Measurements from ENCODE around the gene WFDC13. TPM values are rescaled to one million over a fixed set of nuclear protein-coding genes. Genes with fewer than 3 reads are reported as not detected.
"Not testable (repeated sequence)": the region's sequence is repeated elsewhere in the genome, so short reads cannot be mapped to it uniquely, and the experiment has no call there.

The WFDC13 gene, protein sequence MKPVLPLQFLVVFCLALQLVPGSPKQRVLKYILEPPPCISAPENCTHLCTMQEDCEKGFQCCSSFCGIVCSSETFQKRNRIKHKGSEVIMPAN
- not detected for total RNA-seq

DNA sequence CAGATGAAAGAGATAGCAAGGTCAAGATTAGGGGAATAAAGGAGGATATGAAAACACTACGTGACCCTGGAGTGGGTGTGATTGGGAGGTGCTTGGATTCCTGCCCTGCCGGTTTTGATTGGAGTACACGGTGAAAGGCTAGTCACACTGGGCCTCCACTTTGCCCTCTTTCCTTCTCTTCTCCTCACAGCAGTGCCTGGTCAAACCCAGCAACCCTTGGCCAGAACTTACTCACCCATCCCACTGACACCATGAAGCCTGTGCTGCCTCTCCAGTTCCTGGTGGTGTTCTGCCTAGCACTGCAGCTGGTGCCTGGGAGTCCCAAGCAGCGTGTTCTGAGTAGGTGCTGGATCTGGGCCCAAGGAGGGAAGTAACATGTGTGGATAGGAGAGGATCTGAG is at the start of gene WFDC13:
Gene WFDC13 (plus strand): TSS at position 166 of the 400 bp plus-strand sequence. CDS start 86 bp downstream, at position 252.
- DNase-seq (ENCODE audit: low spot score), result no peak

DNA sequence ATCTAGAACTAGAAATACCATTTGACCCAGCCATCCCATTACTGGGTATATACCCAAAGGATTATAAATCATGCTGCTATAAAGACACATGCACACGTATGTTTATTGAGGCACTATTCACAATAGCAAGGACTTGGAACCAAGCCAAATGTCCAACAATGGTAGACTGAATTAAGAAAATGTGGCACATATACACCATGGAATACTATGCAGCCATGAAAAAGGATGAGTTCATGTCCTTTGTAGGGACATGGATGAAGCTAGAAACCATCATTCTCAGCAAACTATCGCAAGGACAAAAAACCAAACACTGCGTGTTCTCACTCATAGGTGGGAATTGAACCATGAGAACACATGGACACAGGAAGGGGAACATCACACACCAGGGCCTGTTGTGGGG is 44.8 kb upstream of the WFDC13 start:
- not testable (repeated sequence) for DNase-seq (ENCODE audit: low spot score)

DNA sequence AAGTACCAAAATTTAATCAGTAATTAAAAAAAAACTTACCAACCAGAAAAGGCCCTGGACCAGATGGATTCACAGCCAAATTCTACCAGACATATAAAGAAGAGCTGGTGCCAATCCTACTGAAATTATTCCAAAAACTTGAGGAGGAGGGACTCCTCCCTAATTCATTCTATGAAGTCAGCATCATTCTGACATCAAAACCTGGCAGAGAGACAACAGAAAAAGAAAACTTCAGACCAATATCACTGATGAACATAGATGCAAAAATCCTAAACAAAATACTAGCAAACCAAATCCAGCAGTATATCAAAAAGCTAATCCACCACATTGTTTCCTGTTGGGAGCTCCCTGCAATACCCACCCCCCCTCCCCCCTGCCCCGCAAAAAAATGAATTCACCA is 31.7 kb upstream of the WFDC13 start, which contains the start of gene WFDC11:
Gene WFDC11 (minus strand): TSS at position 101 of the 400 bp plus-strand sequence. CDS start 19,639 bp downstream, outside the sequence.
- DNase-seq (ENCODE audit: low spot score), result no peak

DNA sequence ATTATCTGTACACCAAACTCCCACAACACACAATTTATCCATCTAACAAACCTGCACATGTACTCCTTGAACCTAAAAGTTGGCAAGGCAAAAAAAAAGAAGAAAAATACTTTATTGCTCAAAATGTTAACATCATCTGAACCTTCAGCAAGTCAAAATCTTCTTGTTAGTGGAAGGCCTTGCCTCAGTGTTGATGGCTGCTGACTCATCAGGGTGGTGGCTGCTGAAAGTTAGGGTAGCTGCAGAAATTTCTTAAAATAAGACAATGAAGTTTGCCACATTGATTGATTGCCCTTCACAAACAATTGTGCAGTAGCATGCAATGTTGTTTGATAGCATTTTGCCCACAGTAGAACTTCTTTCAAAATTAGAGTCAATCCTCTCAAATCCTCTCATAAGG is 29.1 kb upstream of the WFDC13 start:
- no peak for DNase-seq (ENCODE audit: low spot score)

DNA sequence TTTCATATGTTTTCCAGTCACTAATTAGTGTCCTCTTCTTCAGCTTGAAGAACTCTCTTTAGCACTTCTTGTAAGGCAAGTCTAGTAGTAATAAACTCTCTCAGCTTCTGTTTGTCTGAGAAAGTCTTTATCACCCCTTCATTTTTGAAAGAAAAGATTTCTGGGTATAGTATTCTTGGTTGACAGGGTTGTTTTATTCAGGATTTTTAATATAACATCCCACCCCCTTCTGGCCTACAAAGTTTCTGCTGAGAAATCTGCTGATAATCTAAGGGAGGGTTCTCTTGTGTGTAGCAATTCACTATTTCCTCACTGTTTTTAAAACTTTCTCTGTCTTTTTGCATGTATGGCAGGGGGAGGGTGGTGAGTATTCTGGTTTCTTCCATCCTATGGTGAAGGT is 22.2 kb upstream of the WFDC13 start:
- DNase-seq (ENCODE audit: low spot score), result no peak

DNA sequence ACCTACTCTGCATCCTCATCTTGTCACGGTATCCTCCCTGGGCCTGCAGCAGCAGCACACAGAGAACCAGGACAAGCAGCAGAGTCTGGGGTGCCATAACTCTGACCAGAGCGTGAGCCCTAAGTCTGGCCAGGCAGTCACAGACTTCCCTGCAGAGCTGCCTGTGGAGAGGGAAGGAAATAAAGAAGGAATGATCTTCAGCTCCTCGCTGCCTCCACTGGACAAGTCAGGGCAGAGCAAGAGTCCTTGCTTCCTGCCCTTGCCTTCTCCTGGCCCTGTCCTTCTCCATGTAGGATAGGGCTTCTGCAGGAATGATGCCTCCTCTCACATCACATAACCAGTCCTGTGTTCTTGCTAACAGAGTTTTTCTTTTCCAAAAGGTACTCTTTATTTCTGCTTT is 15.9 kb upstream of the WFDC13 start:
- DNase-seq (ENCODE audit: low spot score), result no peak

DNA sequence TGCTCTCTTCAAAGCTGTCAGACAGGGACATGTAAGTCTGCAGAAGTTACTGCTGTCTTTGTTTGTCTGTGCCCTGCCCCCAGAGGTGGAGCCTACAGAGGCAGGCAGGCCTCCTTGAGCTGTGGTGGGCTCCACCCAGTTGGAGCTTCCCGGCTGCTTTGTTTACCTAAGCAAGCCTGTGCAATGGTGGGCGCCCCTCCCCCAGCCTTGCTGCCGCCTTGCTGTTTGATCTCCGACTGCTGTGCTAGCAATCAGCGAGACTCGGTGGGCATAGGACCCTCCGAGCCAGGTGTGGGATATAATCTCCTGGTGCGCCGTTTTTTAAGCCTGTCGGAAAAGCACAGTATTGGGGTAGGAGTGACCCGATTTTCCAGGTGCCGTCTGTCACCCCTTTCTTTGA is 8.5 kb upstream of the WFDC13 start:
- DNase-seq (ENCODE audit: low spot score), result not testable (repeated sequence)

DNA sequence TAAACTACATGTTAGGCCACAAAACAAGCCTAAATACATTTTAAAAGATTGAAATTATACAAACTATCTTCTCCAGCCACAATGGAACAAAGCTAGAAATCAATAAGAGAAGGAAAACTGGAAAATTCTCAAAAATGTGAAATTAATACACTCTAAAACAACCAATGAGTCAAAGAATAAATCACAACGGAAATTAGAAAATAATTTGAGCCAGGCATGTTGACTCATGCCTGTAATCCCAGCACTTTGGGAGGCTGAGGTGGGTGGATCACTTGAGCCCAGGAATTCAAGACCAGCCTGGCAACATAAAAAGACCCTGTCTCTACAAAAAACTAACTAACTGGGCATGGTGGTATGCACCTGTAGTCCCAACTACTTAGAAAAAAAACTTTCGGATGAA is 6.3 kb upstream of the WFDC13 start:
- DNase-seq (ENCODE audit: low spot score), result no peak

DNA sequence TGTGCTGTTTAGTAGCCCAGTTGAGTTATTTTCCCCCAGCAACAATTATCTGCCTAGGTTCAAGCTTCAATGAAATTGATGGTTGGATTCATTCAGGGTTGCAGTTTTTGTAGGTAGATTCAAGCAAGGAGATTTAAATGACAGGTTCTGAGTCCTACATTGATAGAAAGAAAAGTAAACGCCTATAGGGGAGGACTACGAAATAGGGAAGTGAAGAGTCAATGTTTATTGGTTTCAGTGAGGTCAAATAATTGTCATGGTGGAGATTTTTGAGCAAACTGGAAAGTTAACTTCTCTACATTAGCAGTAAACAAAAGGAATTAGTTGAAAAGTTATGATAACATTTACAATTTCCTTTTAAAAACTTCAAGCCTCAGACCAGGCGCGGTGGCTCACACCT is 734 bp upstream of the WFDC13 start:
- no peak for DNase-seq (ENCODE audit: low spot score)

DNA sequence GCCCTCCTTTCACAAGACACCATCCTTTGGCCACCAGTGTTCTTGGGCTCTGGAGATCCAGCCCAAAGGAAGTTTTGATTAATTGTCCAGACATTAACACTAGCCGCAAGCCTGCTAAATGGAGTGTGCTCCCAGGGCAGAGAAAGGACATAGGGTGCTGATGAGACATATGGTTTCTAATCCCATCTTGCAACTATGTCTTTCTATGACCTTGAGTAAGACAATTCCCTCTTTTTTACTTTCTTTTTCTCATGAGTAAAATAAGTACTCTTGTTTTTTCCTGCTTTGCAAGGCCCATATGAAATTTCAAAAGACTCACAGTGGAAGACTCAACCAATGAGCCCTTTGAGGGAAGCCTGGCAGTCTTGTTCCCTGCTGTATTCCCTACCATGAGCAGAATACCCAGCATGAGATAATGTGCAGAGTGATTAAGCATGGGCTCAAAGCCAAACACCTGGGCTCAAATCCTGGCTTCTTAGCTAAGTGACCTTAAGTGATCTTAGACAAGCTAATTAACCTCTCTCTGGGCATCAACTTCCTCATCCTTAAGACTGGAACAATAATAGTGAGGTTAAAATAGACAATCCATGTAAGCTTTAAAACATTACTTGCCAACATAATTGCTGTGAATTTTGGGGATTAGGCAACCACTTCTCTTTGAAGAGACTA is 3.3 kb downstream of the WFDC13 start, which contains the start of gene WFDC10B:
Gene WFDC10B (minus strand): TSS at position 51 of the 669 bp plus-strand sequence. CDS start 19,027 bp downstream, outside the sequence.
- peak; percentile 21 for DNase-seq (ENCODE audit: low spot score)

DNA sequence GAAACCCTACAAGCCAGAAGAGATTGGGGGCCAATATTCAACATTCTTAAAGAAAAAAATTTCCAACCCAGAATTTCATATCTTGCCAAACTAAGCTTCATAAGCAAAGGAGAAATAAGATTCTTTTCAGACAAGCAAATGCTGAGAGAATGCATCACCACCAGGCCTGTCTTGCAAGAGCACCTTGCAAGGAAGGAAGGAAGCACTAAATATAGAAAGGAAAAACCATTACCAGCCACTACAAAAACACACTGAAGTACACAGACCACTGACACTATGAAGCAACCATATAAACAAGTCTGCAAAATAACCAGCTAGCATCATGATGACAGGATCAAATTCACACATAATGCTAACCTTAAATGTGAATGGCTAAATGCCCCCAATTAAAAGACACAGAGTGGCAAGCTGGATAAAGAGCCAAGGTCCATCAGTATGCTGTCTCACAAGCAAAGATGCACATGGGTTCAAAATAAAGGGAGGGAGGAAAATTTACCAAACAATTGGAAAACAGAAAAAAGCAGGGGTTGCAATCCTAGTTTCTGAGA is 14.4 kb downstream of the WFDC13 start:
- not testable (repeated sequence) for DNase-seq (ENCODE audit: low spot score)

DNA sequence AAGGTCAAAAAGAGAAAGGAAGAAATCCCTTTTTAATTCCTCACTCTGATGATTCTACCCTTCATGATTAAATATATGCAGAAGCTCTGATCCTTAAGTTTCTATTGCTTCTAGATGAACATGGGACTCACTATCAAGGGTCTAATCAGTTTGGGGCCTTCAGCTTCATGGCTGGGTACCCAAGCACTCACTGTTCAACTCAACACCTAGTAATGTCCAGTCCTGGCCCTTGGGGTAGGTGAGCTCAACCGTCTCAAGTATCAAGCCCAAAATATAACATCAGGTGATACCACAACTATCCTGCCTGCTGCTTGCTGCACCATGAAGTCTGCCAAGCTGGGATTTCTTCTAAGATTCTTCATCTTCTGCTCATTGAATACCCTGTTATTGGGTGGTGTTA is 20.2 kb downstream of the WFDC13 start, which contains the start of gene SPINT4:
Gene SPINT4 (plus strand): TSS at position 301 of the 400 bp plus-strand sequence. CDS start 21 bp downstream, at position 322.
- DNase-seq (ENCODE audit: low spot score), result no peak

DNA sequence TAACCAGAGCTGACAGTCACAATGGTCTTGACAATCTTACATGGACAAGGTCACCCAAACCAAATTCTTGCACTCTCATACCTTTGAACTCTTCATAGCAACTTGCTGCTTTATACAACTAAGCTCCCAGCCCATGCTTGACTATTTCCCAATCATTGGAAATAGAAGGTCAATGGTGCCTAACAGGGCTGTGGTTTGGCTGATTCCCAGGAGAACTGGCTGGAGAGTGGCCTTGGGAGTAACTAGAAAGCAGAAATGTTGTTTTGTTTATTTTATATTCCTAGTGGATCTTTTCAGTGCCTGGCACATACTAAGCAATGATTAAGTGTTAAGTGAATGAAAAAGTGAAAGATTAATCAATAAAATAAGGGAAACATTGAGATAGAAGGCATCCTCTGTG is 23.3 kb downstream of the WFDC13 start:
- DNase-seq (ENCODE audit: low spot score), result no peak

DNA sequence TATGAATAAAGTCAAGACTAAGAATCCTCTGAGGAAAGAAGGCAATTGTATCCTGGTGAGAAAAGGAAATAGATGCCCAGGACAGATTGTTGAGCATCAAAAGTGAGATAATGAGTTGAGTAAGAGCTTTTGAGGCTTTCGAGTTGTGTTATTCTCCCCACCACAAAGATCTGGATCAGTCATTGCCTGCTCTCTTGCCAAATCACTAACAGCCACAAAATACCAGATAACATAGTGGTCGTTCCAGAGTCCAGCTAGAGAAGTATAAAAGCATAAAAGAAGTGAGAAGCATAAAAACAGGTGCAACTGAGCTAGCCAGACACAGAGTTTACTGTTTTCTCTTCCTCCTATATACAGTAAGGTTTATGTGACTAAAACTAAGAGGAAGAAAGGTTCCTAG is 25.2 kb downstream of the WFDC13 start:
- DNase-seq (ENCODE audit: low spot score), result no peak

DNA sequence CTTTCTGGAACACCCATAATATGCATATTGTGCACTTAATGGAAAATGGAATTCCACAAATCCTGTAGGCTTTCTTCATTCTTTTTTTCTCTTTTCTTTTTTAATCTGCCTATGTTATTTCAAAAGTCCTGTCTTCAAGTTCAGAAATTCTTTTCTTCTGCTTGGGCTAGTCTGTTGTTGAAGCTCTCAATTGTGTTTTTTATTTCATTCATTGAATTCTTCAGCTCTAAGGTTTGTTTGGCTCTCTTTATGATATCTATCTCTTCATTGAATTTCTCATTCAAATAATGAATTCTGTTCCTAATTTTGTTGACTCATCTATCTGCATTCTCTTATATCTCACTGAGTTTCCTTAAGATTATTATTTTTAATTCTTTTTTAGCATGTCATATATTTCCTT is 30.4 kb downstream of the WFDC13 start:
- DNase-seq (ENCODE audit: low spot score), result no peak

DNA sequence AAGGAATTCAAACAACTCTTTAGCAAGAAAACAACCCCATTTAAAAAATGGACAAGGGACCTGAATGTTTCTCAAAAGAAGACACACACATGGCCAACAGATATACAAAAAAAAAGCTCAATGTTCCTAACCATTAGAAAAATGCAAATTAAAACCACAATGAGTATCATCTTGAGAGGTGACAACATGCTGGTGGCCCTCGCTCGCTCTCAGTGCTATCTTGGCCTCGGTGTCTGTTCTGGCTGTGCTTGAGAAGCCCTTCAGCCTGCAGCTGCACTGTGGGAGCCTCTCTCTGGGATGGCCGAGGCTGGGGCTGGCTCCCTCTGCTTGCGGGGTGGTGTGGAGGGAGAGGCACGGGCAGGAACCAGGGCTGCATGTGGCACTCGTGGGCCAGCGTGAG is 33.7 kb downstream of the WFDC13 start:
- DNase-seq (ENCODE audit: low spot score), result no peak

DNA sequence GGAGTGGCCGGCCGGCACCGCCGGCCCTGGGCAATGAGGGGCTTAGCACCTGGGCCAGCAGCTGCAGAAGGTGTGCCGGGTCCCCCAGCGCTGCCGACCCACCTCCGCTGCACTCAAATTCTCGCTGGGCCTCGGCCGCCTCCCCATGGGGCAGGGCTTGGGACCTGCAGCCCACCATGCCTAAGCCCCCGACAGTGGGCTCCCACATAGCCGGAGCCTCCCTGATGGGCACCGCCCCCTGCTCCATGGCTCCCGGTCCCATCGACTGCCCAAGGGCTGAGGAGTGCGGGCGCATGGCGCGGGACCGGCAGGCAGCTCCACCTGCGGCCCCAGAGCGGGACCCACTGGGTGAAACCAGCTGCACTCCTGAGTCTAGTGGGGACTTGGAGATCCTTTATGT is 34.1 kb downstream of the WFDC13 start:
- no peak for DNase-seq (ENCODE audit: low spot score)

DNA sequence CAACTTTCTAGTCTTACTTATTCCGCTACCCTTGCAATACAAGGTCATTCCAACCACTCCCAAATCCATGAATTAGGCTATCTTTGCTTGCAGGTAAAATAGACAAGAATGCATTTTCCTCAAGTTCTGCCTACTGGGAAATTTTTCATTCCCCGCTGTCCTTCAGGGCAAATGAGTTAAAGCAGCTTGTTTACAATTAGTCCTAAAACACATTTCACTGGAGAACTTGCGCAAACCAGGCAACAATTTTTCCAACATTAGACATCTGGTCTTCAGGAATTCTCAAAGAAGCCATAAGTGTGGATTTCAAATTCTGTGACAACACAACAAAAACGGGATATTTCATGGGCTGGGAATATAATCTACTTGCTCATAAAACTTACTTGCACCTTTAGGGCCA is 40.8 kb downstream of the WFDC13 start:
- DNase-seq (ENCODE audit: low spot score), result no peak

DNA sequence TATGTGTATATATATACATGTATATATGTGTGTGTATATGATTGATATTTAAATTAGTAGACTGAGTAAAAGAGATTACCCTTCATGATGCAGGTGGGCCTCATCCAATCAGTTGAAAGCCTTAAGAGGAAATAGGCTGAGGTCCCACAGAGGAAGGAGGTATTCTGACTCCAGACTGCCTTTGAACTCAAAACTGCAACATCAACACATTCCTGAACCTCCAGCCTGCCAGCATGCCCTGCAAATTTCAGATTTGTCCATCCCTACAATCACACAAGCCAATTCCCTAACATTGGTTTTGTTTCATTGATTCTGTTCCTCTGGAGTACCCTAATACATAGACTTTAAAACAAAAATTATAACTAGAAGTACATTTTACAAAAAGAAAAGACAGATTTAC is 43.2 kb downstream of the WFDC13 start:
- no peak for DNase-seq (ENCODE audit: low spot score)

DNA sequence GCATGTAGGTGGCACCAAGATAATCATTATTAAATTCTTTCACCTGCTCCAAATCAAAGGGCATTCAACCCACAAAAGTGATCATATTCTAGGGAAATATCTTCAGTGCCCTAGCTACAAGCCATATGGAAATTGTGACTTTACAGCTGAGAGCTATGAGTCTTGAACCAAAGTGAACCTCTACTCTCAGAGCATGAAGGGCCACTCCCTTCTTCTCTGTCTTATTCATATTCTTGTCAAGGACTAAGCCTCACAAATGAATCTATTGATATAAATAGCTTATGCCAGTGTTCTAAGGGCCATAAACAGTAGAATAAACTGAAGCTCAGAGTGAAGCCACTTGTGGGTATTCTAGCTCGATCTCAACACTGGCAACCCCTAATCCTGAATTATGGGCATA is 49.9 kb downstream of the WFDC13 start:
- DNase-seq (ENCODE audit: low spot score), result no peak

DNA sequence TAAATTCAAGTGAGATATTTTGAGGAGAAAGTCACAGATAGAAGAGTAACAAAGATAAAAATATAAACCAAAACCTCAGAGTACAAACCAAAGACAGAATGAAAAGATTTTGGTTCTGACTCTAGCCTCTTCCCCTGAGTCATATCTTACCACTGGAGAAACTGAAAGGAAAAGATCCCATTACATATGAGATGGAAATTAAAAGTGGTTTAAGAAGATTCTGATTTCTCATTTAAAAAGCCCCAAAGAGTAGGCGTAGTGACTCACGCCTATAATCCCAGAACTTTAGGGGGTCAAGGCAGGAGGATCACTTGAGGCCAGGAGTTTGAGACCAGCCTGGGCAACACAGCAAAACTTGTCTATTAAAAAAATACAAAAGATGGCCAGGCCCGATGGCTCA is 50.9 kb downstream of the WFDC13 start:
- DNase-seq (ENCODE audit: low spot score), result no peak

DNA sequence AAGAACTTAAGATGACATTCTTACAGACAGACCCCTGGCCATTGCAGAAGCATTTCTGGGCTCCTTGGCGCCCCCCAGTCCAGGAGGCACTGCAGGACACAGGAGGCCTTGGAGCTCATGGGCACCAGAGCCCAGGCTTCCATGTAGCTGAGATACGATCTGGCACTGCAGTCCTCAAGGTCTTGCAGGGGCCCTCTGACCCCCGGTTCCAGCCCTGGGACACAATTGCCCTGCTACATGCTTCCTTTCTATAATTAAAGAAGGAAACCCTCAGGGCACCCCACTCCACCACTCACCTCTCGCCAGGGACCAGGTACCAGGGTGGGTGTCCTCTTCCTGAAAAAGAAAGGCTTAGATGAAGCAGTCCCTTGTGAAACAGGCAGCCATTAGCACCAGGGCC is 56.3 kb downstream of the WFDC13 start:
- DNase-seq (ENCODE audit: low spot score), result no peak

All from mucosa of gallbladder (tissue), 1 donor.